ENCODE results near the gene VAMP2.
A peak's percentile ranks its signal among the peaks of the same experiment; 100 is the strongest.

VAMP2 gene, protein sequence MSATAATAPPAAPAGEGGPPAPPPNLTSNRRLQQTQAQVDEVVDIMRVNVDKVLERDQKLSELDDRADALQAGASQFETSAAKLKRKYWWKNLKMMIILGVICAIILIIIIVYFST

DNA sequence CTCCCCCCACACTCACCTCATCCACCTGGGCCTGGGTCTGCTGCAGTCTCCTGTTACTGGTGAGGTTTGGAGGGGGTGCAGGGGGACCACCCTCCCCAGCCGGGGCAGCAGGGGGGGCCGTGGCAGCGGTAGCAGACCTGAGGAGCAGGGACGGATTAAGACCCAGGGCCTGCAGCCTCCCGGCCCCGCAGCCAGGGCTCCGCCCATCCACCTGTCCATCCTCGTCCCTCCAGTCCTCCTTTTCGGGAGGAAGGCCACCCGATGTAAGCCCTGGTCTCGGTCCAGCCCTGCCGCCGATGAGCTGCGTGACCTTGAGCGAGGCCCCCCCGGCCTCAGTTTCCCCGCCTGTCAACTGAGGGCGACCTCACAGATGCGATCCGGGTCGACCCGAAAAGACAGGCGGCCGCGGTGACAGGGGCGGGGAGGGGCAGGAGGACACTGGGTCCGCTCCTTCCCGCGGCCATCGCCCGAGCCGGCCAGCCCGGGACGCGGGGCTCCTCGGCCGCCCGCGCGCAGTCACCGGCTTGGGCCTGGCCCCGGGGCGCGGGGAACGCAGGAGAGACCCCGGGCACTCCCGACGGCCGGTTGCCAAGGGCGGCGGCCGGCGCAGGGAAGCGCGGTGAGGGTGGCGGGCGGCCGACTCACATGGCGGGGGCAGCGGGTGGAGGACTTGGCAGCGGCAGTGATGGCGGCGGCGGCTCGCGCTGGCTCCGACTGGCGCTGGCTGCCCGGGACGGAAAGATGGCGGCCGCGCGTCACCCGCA, at the start of gene VAMP2:
Gene VAMP2, minus strand, starts transcription at position 716 of the 764 bp plus-strand sequence. Its CDS starts 69 bp downstream, at position 647.
- DNase-seq = peak; percentile 87

DNA sequence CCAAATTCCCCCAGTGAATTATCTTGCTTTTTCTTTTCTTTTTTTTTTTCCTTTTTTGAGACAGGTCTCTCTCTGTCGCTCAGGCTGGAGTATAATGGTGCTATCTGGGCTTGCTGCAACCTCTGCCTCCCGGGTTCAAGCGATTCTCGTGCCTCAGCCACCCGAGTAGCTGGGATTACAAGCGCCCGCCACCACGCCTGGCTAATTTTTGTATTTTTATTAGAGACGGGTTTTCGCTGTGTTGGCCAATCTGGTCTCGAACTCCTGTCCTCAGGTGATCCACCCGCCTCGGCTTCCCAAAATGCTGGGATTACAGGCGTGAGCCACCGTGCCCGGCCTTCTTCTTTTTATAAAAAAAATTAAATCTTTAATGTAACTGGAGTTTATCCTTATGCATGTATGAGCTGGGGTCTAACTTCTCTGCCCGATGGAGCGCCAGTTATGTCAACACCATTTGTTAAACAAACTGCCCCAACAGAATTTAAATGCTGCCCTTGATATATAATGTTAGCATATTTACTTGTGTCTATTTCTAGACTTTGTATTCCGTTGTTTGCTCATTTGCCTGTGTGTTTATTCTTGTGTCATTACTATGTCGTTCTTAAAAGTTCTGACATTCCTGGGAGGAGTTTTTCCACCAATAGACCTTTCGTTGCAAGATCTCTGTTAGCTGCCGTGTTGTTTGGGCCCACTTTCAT, 48.2 kb upstream of the VAMP2 start:
- DNase-seq = no peak

DNA sequence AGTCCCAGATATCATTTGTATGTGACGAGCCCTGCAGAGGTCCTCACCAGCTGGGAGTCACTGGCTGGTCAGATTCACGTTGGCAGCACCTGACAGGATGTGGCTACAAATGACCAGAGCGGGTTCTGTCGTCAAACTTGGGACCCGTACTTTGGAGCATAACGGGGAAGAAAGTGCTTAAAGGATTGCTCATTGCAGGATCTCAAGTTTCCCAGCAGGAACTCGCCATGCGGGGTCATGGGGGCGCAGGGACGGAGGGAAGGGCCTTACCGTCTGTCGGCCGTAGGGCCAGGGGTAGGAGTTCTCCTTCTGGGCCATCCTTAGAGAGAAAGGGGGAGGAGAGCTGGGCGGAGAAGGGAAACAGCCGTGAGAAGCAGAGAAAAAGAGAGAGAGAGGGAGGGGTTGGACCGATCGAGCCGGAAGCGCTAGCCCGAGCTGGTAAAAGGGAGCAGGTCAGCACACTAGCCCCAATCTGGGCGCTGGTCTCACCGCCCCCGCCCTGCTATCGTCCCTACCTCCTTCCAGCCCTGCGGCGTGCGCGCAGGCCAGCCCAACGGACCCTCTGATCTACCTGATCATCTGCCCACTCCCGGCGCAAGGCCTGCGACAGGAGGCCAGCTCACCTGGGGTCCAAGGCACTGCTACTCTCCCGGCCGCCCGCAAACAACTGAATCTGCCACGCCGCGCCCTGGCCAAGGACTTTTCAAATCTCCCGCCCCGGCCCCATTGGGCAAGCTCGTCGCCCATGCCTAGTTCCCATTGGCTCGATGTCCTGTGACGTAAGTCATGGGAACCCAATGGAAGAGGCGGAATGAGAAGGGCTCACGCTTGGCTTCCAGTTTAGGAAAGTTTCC, 47.4 kb upstream of the VAMP2 start, which contains the start of gene AURKB:
Gene AURKB, minus strand, starts transcription at position 669 of the 854 bp plus-strand sequence. Its CDS starts 351 bp downstream, at position 318.
- DNase-seq = peak; percentile 95

DNA sequence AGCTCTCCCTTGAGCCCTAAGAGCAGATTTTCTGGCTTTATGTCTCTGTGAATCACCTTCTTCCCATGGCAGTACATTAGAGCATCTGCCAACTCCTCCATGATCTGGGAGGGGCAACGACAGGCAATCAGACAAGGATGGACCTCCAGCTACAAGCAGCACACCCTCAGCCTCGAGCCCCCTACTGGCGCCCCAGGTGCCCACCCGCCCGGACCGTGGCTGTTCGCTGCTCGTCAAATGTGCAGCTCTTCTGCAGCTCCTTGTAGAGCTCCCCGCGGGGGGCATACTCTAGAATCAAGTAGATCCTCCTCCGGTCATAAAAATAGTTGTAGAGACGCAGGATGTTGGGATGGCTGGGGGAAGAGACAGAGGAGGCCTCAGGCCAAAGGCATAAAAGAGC, 43.8 kb upstream of the VAMP2 start:
- no peak for DNase-seq

DNA sequence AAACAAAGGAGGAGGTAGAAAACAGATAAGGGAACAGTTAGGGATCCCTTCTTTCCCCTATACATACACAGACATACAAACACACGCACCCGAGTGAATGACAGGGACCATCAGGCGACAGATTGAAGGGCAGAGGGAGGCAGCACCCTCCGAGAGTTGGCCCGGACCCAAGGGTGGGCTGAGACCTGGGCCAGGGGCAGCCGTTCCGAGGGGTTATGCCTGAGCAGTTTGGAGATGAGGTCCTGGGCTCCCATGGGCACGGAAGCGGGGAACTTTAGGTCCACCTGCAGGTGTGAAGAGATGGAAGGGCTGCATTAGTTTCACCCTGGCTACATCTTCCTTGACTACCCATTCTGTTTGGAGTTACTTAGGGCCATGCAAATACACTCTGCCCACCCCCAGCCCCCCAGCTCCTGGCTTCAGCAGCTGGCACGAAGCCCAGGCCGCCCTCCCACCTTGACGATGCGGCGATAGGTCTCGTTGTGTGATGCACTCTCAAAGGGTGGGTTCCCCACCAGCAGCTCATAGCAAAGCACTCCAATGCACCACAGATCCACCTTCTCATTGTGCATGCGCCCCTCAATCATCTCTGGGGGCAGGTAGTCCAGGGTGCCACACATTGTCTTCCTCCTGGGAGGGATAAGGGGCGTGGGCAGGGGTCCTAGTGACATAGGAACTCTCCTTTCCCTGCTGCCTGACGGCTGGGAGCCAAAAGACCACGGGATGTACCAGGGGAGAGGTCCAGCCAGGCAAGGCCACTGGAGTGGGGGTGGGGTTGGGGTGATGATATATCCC, 42.2 kb upstream of the VAMP2 start:
- no peak for DNase-seq

DNA sequence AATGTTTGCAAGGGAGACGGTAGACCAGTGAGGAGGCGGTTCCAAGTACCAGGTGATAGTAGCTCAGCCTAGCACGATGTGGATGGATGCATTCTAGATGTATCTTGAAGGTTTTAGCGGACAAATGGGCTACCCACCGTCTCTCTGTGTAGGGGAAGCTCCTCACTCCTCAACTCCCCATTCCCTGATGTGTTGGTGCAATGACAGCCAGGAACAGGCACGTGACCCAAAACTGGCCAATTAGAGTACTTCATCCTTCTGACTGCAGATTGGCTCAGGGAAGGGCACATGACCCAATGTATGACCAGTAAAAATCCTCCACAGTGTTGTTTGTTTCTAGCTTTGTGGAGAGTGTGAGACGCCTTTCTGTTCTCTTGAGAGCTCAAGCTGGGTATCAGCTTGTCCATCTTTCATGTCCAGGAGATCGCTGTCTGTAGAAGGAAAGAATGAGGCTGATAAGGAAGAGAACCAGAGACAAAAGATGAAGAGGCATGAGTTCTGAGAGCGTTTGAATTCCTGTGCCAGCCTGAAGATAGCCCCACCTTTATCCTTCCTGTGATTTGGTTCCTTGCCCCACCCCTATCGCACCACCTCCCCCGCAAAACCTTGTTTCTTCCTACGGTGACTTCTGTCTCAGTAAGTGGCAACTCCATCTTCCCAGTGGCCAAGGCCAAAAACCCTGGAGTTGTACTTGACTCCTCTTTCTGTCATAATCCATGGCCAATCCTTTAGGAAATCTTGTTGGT, 29.5 kb upstream of the VAMP2 start:
- DNase-seq = peak; percentile 84

DNA sequence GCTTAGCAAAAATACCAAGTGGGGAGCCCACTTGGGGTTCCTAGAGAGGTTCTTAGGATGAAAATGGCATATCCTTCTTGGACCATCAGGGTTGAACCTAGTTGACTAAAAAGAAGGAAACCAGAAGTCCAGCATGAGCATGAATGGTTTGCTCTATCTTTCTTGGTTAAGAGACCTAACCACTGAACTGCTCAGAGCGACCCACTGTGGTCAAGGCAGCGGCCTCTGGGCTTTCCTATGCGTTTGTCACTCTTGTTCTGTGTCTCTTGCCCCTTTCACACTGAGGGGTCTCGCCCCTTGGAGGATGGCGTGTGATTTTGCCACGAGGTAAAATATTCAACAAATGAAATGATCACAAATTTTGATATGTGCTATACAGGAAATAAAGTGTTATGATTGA, 27.8 kb upstream of the VAMP2 start:
- DNase-seq = no peak

DNA sequence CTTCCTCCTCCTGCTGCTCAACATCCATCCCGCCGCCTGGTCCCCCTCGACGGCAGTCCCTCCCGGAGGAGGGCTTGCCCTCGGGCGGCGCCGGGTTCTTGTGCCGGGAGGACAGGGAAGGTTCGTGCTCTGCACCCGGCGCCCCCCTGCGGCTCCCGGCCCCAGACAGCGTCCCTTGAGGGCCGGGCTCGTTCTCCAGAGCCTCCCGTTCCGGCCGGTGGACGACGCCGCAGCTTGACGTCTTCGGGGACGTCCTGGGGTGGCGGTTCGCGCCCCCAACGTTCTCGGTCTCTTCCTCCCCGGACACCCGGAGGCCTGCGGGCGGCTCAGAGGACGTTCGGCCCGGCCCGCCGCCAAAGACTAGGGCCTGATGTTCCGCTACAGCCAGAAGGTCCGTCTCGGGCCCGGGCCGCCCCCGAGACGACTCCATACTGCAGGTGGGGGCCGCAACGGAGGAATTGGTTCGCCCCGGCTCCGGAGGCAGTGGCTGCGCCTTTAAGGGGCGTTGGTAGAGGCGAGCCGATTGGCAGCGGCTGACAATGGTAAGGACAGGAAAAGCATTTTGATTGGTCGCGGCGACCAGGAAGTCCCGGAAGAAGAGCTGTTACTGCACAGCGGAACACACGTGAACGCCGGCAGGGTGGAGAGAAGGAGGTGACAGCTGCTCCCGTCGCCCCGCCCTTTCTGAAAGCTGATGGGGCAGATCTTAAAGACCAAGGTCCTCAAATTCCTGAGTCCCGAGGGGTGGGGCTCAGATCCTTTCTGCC, 27.1 kb upstream of the VAMP2 start, which contains the start of gene BORCS6:
Gene BORCS6, minus strand, starts transcription at position 470 of the 767 bp plus-strand sequence. Its CDS starts 40 bp downstream, at position 430.
- DNase-seq = peak; percentile 97

DNA sequence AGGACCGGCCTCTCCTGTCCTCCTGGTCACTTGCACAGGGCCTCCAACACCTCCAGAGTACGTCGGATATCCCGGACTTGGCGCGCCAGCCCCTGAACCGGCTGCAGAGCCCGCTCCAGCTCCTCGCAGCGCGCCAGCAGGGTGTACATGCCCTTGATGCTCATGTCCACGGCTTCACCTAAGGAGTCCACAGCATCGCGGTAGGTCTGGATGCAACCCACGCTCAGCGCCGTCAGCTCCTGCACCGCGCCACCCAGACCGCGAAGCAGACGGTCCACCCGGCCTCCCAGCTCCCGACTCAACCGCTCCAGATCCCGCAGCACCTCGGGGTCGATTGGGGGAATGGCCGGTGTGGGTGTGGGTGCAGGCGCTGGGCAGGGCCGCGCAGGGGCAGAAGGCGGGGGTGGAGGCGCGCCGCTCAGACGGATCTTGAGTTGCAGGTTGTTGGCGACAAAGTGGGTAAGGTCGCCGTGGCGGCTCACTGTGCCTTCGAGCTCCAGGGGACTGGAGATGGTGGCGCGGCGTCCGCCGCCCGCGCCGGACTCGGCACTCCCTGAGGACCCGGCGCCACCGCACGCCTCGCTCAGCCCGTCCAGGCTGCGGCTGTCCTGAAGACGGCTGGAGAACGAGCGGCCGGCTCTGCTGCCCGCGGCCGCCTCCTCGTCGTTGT, 26.4 kb upstream of the VAMP2 start:
- peak; percentile 59 for DNase-seq

DNA sequence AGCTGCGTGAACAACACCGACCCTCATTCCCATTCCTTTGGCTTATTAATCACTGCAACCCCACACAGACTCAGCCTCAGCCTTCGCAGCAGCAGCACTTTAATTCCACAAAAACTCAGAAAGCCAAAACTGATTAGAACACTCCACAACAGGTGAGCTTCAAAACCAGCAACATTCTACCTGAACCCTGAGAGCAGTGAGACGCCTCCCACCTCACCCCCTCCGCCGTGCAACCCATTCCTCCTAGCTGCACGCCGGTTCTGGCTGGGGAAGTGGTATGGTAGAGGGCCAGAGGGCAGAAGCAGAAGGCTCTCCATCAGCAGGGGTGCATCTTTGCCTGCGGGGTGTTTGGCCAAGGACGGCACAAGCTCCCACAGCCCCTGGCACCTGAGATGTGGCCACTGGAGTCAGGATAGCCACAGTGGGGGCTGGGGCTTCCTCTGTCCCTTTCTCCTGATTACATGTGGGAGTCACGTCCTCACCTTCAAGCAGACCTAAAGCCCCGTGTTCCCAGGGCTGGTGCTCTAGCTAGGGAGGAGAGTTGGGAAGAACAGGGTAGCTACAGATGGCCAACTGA, 25.6 kb upstream of the VAMP2 start:
- no peak for DNase-seq

DNA sequence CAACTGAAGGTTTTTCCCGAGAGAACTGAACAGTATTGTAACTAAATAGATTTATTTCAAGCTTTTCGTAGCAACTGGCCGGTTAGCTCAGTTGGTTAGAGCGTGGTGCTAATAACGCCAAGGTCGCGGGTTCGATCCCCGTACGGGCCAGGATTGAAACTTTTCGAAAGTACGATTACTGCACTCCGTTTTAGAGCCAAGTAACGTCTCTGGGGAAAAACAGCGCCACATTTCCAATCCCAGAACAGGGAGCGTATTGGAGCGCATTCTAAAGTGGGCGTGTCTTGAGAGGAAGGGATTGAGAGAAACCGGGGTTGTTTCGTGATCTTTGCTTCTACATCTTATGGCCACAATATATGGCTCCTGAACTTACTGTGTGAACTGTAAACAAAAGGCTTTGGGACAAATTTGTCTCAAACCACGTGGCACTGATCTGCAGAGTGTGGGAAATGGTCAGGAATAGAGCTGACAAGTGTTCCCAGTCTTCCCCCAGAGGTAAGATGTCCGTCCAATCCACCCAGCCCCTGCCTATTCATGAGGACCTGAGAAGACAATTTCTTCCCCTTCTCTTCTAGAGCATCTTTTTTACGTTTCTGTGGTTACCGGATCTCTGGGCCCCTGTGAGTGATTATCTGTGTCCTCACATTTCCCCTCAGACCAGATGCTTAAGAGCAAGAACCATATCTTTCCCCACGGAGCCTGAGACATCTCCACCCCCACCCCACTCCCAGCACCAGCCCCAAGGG, 24.9 kb upstream of the VAMP2 start:
- peak; percentile 95 for DNase-seq

DNA sequence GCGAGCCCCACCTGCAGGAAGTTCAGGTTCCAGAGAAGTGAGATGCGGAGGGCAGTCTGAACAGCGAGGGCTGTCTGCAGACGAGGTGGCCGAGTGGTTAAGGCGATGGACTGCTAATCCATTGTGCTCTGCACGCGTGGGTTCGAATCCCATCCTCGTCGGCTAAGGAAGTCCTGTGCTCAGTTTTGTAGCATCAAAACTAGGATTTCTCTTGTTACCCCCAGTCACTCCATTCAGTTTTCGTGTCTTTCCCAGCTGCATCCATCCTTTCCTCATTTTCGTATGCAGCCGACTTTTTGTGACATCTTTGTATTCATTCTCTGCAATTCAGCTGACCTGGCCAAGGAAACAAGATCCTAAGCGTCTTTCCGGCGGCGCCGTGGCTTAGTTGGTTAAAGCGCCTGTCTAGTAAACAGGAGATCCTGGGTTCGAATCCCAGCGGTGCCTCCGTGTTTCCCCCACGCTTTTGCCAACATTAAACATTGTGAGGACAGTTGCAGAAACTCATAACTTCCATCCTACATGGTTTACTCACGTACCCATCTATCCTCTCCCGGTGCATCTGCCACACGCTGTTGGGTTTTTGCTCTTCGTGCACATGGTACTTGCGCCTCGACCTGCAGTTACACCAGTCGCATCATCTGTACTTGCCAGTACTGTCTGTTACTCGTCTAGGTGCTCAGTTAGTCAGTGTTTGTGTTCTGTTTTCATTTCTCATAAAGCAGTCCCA, 24.2 kb upstream of the VAMP2 start:
- DNase-seq = peak; percentile 97

DNA sequence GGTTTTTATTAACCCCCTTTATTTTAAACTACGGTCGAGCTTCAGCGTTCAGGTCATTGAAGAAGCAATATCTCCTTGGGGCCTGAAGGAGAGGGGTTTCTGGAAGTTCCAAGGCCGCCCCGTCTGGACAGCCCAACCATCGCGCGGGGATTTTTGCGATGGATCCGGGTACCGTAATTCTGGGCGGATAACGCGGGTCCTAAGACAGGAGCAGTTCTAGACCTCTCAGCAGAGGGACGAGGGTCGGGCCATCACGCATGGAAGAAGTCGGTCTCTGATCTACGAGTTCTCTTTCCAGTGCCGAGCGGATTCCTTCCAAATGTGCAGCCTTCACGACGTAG, 23.7 kb upstream of the VAMP2 start:
- no peak for DNase-seq

DNA sequence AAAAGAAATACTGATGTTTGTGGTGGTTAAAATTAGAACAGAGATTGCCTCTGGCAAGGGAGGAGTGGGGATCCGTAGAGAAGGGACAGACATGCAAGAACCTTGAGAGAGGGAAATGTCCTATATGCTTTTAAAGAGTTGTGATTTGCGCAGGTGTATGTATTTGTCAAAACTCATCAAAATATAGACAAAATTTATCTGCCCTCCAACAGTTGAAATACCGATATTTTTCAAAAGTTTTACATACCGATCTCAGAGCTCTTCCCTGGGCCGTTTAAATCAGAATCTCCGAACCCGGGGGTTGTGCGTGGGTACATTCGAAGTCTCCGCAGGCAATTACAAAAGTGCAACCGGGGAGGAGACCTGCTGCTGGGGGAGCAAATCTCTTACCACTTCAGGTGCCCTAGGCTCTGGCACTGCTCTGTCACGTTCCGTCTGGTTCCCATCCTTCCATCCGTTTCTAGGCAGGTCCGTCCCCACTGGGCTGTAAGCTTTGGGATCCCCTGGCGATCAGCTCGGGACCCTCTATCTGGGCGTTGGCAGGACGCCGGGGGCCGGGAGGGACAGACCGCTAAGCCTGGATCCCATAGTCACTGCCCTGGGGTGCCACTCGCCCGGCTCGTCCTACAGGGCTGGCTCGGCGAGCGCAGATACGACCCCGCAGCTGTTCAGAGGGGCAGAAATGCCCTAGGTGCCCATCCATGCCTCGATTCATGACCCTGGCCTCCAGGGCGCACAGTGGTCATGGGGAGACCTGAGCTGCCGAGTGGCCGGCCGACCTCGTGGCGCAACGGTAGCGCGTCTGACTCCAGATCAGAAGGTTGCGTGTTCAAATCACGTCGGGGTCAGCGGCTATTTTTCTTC, 23.1 kb upstream of the VAMP2 start:
- peak; percentile 92 for DNase-seq

DNA sequence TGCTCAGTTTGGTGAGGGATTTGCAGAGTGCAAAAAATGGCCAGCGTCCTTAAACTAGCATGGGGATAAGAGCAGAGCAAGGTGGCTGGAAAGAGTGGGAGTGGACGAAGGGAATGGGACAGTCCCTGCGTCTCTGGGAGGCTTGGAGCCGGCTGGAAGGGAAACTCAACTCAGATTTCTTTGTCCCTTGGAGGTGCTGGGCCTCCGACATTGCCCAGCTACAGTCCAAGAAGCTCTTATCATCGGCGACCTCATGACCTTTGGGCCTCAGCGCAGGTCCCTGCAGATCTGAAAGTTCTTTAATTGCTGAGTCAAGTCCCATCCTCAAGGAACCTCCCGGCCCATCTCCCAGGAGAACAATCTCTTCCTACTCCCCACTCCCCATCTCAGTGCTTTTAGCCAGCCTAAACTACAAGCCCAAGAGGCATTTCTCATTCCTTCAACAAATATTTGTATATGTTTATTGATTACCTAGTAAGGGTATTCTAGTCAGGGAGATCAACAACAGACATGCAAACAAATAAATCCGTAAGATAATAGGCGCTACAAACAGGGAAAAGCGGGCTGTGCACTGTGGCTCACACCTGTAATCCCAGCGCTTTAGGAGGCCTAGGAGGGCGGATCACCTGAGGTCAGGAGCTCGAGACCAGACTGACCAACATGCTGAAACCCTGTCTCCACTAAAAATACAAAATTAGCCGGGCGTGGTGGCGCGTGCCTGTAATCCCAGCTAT, 14.4 kb upstream of the VAMP2 start:
- peak; percentile 40 for DNase-seq

DNA sequence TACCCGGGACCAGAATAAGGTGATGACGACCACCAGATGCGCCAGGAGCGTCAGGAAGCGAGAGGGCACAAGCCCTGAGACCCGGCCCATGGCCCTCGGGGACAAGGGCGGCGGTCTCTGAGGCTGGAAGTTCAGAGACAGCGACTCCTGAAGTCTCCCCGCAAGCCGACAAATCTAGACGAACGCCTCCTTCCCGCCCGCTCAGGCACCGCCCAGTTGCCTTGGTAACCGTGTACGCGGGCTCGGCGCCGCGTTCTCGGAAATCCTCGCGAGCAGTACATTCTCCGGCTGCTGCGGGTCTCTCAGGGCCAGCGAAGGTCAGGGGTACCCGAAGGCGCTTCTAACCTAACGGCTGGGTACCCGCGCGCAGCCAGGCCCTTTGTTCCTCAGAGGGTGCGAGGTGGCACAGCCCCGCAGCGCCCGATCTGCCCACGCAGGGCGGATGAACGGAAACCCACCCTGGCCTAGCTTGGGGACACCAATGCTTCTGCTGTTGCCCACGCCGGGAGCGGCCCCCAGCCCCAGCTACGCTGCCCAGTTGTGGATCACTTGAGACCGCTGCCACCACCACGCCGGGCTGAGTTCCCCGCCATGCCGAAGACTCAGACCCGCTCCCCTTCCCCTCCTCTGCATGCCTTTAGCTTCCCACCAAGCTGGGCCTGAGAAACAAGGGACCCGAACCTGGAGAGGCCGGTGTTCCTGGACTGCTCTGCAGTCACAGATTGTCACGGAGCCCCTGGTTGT, 13.6 kb upstream of the VAMP2 start, which contains the start of gene TMEM107:
Gene TMEM107, minus strand, starts transcription at position 184 of the 744 bp plus-strand sequence. Its CDS starts 94 bp downstream, at position 90.
- peak; percentile 93 for DNase-seq
